ENCODE results near the gene ESF1.

Gene ESF1

DNA sequence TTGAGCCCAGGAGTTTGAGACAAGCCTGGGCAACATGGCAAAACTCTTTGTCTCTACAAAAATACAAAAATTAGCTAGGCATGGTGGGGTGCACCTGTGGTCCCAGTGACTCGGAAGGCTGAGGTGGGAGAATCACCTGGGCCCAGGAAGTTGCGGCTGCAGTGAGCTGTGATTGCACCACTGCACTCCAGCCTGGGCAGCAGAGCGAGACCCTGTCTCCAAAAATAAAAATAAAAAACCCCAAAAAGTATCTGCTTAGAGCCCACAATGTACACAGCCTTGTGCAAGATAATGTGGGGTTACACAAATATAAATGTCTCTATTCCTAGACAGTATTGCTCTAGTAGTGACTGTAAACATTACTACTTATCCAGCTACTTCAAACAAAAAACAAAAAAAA lies 5.9 kb downstream of the ESF1 start:
- no peak for DNase-seq (ENCODE audit: low read depth in 2 of 2)
- H3K4me3 ChIP-seq (replicated peaks in 1 of 2; ENCODE audit: low read depth in 2 of 2, low read length in 2 of 2) = no peak overlapping the region
- TF ChIP-seq, protein P1, sequence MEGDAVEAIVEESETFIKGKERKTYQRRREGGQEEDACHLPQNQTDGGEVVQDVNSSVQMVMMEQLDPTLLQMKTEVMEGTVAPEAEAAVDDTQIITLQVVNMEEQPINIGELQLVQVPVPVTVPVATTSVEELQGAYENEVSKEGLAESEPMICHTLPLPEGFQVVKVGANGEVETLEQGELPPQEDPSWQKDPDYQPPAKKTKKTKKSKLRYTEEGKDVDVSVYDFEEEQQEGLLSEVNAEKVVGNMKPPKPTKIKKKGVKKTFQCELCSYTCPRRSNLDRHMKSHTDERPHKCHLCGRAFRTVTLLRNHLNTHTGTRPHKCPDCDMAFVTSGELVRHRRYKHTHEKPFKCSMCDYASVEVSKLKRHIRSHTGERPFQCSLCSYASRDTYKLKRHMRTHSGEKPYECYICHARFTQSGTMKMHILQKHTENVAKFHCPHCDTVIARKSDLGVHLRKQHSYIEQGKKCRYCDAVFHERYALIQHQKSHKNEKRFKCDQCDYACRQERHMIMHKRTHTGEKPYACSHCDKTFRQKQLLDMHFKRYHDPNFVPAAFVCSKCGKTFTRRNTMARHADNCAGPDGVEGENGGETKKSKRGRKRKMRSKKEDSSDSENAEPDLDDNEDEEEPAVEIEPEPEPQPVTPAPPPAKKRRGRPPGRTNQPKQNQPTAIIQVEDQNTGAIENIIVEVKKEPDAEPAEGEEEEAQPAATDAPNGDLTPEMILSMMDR (IDR thresholded peaks at IDR 0.05; ENCODE audit: low read depth, low read length) = no peak

DNA sequence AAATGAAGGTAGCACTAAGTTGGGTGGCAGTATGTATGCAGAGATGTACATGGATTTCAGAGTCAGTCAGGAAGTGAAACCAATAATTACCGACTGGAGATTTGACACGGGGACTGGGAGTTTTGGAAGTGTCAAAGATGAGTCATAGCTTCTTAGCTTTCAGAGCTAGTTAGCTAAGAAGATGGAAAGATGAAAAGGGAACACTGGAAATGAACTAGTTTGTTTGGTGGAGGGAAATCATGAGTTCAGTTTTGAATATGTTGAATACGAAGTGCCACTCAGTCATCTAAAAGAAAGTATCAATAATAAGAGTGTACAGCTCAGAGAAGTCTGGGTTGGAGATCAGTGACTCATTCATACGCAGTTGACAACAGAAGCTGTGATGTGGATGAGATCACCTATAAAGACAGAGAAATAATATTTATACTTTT lies 7.5 kb downstream of the ESF1 start:
- peak in 1 of 2 donors; percentile 46 for DNase-seq (ENCODE audit: low read depth in 2 of 2)

DNA sequence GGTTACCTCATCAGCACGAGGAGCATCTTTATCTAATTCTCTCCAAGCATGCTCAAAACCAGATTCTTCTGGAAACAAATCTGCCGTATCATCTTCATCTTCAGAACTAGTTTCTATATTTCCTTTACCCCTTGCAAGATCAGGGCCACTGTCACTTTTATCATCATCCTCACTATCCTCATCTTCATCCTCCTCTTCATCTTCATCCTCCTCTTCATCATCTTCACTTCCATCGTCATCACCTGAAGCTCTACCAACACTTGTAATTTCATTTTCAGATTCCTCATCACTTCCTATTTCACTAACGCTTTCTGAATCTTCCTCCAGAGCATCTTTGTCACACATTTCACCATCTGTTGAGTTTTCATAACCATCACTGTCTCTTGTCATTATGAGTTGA lies 8.9 kb downstream of the ESF1 start:
- no peak for DNase-seq (ENCODE audit: low read depth in 2 of 2)
- TF ChIP-seq, protein P1 (IDR thresholded peaks at IDR 0.05; ENCODE audit: low read depth, low read length) = no peak
- H3K4me3 ChIP-seq (replicated peaks in 1 of 2; ENCODE audit: low read depth in 2 of 2, low read length in 2 of 2) = no peak overlapping the region

More for the DNA sequence above, 7.5 kb downstream of the ESF1 start:
- TF ChIP-seq, protein P1 (IDR thresholded peaks at IDR 0.05; ENCODE audit: low read depth, low read length) = no peak
- H3K4me3 ChIP-seq (replicated peaks in 1 of 2; ENCODE audit: low read depth in 2 of 2, low read length in 2 of 2) = no peak overlapping the region

DNA sequence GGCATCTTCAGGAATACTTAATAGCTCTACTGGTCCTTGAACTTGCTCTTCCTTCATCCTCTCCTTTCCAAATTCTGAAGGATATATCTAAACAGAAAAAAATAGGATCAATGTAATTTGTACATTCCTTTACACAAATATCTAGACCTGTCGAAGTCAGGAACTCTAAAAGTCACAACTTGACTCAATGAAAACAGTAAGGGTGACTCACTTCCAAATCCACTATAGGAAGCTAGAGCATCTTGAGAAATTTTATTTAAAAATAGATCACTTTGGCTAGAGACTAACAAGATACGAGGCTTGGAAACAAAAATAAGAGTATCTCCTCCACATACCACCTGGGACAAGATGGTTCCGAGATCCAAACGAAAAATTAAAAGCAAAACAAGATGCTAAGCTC lies 12.2 kb downstream of the ESF1 start:
- TF ChIP-seq, protein P1 (IDR thresholded peaks at IDR 0.05; ENCODE audit: low read depth, low read length) = no peak
- H3K4me3 ChIP-seq (replicated peaks in 1 of 2; ENCODE audit: low read depth in 2 of 2, low read length in 2 of 2) = no peak overlapping the region
- DNase-seq (ENCODE audit: low read depth in 2 of 2) = peak in 1 of 2 donors; percentile 44

DNA sequence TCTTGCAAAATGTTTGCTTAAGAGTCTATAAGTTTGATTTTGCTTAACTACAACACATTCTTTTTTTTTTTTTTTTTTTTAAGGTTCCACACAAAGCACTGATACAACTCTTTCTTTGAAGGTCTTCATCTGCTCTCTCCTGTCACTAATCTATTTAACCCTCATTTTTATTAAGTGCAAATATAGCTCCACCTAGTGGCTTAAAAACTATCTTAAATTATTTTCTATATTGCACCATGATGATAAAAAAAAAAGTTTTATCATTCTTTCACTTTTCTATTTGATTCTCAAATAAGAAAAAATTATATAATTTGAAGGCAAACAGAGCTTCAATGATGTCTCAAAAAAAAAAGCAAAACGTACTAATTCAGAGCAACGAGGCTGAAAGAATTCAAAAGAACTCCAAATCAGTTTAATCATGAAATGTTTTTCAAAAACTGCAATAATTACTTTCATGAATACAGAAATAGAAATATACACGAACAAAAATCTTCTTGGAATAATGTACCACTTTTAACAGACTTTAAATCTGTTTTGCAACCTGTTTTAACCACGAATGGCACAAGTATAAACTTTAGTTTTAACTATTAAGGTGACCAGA lies 12.8 kb downstream of the ESF1 start:
- peak; percentile 48 to 49 for DNase-seq (ENCODE audit: low read depth in 2 of 2)
- H3K4me3 ChIP-seq (replicated peaks in 1 of 2; ENCODE audit: low read depth in 2 of 2, low read length in 2 of 2) = no peak overlapping the region

DNA sequence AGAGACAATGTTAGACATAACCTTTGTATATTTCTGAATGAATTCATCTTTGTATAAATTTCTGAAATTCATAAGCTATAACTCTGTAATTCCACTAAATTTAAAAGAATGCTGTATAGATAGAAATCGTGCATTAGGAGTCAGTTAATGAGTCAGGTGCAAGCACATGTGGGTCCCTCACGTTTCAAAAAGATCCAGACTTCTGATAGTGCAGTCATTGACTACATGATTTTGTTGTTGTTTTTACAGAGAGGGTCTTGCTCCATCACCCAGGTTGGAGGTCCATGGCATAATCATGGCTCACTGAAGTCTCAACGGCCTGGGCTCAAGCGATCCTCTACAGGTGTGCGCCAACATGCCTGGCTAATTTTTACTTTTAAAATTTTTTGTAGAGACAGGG lies 14.6 kb downstream of the ESF1 start:
- H3K4me3 ChIP-seq (replicated peaks in 1 of 2; ENCODE audit: low read depth in 2 of 2, low read length in 2 of 2) = no peak overlapping the region
- TF ChIP-seq, protein P1 (IDR thresholded peaks at IDR 0.05; ENCODE audit: low read depth, low read length) = no peak
- no peak for DNase-seq (ENCODE audit: low read depth in 2 of 2)

More for the DNA sequence above, 12.8 kb downstream of the ESF1 start:
- TF ChIP-seq, protein P1 (IDR thresholded peaks at IDR 0.05; ENCODE audit: low read depth, low read length) = peak; percentile 32
